HepG2 (cell line): ENCODE results near the gene MEX3D. TPM values are rescaled to one million over a fixed set of nuclear protein-coding genes. Genes with fewer than 3 reads are reported as not detected.

Source experiments
- ATAC-seq: fragments of 200-7000 bp; cut with Tn5 transposase; 3 replicates; pipeline ENCODE4 v1.9.1; 2020; ENCODE audit warnings: mild to moderate bottlenecking, moderate library complexity
- BruUV-seq: library from RNA; stranded (reverse); fragments of 400-500 nt; replicated peaks from 2 replicates; lab custom pipeline; 2021; lab: Mats Ljungman, UMichigan
- CTCF ChIA-PET: fragments of 300-600 bp; formaldehyde crosslinking; extraction: SDS; loops from one replicate; lab custom pipeline; 2021; ENCODE audit warnings: low total read pairs, inconsistent platforms, low intra/inter-chr PET ratio; lab: Yijun Ruan, JAX
- POLR2A ChIA-PET: fragments of 350-600 bp; sonication (Branson Sonifier 250); formaldehyde crosslinking; loops from one replicate; lab custom pipeline; 2020; ENCODE audit warnings: antibody characterized with exemption, inconsistent platforms; lab: Yijun Ruan, JAX
- DNase-seq: peaks from one replicate; pipeline ENCODE4 v3.0.0-alpha.2; 2015; ENCODE audit warnings: low spot score
- FAIRE-seq: peaks from 3 replicates; lab custom pipeline; 2011; peaks lifted over from hg19 to GRCh38; lab: Jason Lieb, UNC
- H2AFZ ChIP-seq: one replicate; pipeline ENCODE4 v1.6.1; 2011; ENCODE audit warnings: low read length, inconsistent platforms
- H3K27ac ChIP-seq: fragments of 300-600 bp; 3 replicates; pipeline ENCODE4 v1.8.0; 2011; ENCODE audit warnings: mixed run types, mild to moderate bottlenecking, mixed read lengths, low read length, inconsistent platforms; ENCODE audit not compliant: insufficient read depth; ENCODE audit errors: extremely low read length
- H3K27me3 ChIP-seq, 2 experiments: fragments of 200-600 bp in 1 of 2; 2 replicates in 1 of 2; 3 replicates in 1 of 2; pipeline versions ENCODE4 v1.6.0 to v1.8.0; 2011; ENCODE audit warnings: low read length in 2 of 2, mild to moderate bottlenecking in 2 of 2, moderate library complexity in 2 of 2, inconsistent platforms in 1 of 2; ENCODE audit not compliant: insufficient read depth in 2 of 2, control insufficient read depth in 1 of 2
- H3K36me3 ChIP-seq, 2 experiments: fragments of 200-600 bp in 1 of 2; replicated peaks in 1 of 2; 2 replicates in 1 of 2; 3 replicates in 1 of 2; pipeline versions ENCODE4 v1.5.1 to v1.8.0; 2011; ENCODE audit warnings: low read length in 2 of 2, inconsistent platforms in 1 of 2; ENCODE audit not compliant: insufficient read depth in 2 of 2, control insufficient read depth in 1 of 2
- H3K4me1 ChIP-seq: 2 replicates; pipeline ENCODE4 v1.5.1; 2012; ENCODE audit warnings: low read length, inconsistent platforms; ENCODE audit not compliant: insufficient read depth
- H3K4me2 ChIP-seq: 2 replicates; pipeline ENCODE4 v1.6.0; 2011; ENCODE audit warnings: low read depth, low read length, inconsistent platforms
- H3K4me3 ChIP-seq, 3 experiments: fragments of 200-600 bp in 1 of 3; sonication (generic), shearing (Covaris generic) in 1 of 3; replicated peaks in 1 of 3; 2 replicates each; pipeline ENCODE4 v1.5.1; 2011 to 2016; ENCODE audit warnings: low read length in 3 of 3, inconsistent platforms in 2 of 3, low read depth in 2 of 3, mild to moderate bottlenecking in 2 of 3, control low read depth in 1 of 3, mixed read lengths in 1 of 3; ENCODE audit not compliant: insufficient read depth in 1 of 3
- H3K79me2 ChIP-seq: one replicate; pipeline ENCODE4 v1.6.1; 2011; ENCODE audit warnings: low read length, inconsistent platforms; ENCODE audit not compliant: insufficient read depth
- H3K9ac ChIP-seq: 2 replicates; pipeline ENCODE4 v1.6.0; 2011; ENCODE audit warnings: mild to moderate bottlenecking, low read depth, low read length, inconsistent platforms; ENCODE audit not compliant: insufficient read depth
- H3K9me3 ChIP-seq: 2 replicates; pipeline ENCODE4 v1.5.1; 2012; ENCODE audit warnings: mild to moderate bottlenecking, low read length
- H4K20me1 ChIP-seq: 2 replicates; pipeline ENCODE4 v1.6.0; 2011; ENCODE audit warnings: inconsistent platforms, mild to moderate bottlenecking, low read length, moderate library complexity; ENCODE audit not compliant: insufficient read depth
- AGO1 ChIP-seq: fragments of 200-400 bp; formaldehyde crosslinking; IDR thresholded peaks from 2 replicates; pipeline ENCODE4 v1.6.1; 2017; ENCODE audit warnings: mild to moderate bottlenecking, low read depth, low read length, moderate library complexity; ENCODE audit not compliant: poor library complexity, severe bottlenecking
- BRCA1 ChIP-seq: sonication (generic); formaldehyde crosslinking; IDR thresholded peaks from 2 replicates; pipeline ENCODE4 v1.4.0; 2020; ENCODE audit warnings: missing genetic modification reagents
- CTCF ChIP-seq: sonication (generic); formaldehyde crosslinking; IDR thresholded peaks from 2 replicates; pipeline ENCODE4 v1.5.0; 2020; ENCODE audit warnings: mild to moderate bottlenecking, missing genetic modification reagents, moderate library complexity
- HIC2 ChIP-seq: sonication (generic); formaldehyde crosslinking; IDR thresholded peaks from 2 replicates; pipeline ENCODE4 v1.9.0; 2022; ENCODE audit warnings: low read depth, missing genetic modification reagents
- LRRFIP1 ChIP-seq: sonication (generic); formaldehyde crosslinking; conservative IDR thresholded peaks from 2 replicates; pipeline ENCODE4 v1.4.0; 2020; ENCODE audit warnings: missing genetic modification reagents
- MAF1 ChIP-seq: sonication (generic); formaldehyde crosslinking; IDR thresholded peaks from 2 replicates; pipeline ENCODE4 v1.5.0; 2020; ENCODE audit warnings: missing genetic modification reagents, borderline replicate concordance
- NPAS2 ChIP-seq: sonication (generic); formaldehyde crosslinking; IDR thresholded peaks from 2 replicates; pipeline ENCODE4 v1.8.0; 2022; ENCODE audit warnings: mild to moderate bottlenecking, missing genetic modification reagents, borderline replicate concordance
- REXO4 ChIP-seq: sonication (generic); formaldehyde crosslinking; IDR thresholded peaks from 2 replicates; pipeline ENCODE4 v1.8.0; 2022; ENCODE audit warnings: missing genetic modification reagents, mild to moderate bottlenecking, borderline replicate concordance
- SKIL ChIP-seq: sonication (generic); formaldehyde crosslinking; IDR thresholded peaks from 2 replicates; pipeline ENCODE4 v1.8.0; 2022; ENCODE audit warnings: missing genetic modification reagents, mild to moderate bottlenecking, moderate library complexity, borderline replicate concordance
- SMAD3 ChIP-seq: sonication (generic); formaldehyde crosslinking; IDR thresholded peaks from 2 replicates; pipeline ENCODE4 v1.4.0; 2020; ENCODE audit warnings: missing genetic modification reagents
- TEF ChIP-seq: sonication (generic); formaldehyde crosslinking; IDR thresholded peaks from 2 replicates; pipeline ENCODE4 v1.5.0; 2020; ENCODE audit warnings: missing genetic modification reagents
- ZMYM3 ChIP-seq: sonication (generic); formaldehyde crosslinking; IDR thresholded peaks from 2 replicates; pipeline ENCODE4 v1.5.1; 2020; ENCODE audit warnings: mild to moderate bottlenecking, missing genetic modification reagents
- ZNF773 ChIP-seq: sonication (generic); formaldehyde crosslinking; IDR thresholded peaks from 2 replicates; pipeline ENCODE4 v1.4.0; 2020; ENCODE audit warnings: missing genetic modification reagents, borderline replicate concordance
- WGBS: methylation state at CpG from one replicate; pipeline ENCODE4 v1.1.6; 2017; ENCODE audit warnings: low lambda C conversion rate; 5-methylcytosine and 5-hydroxymethylcytosine counted together
- in situ Hi-C: cut with HindIII; loops from 2 replicates; pipeline ENCODE4 v1.10.0; 2017; ENCODE audit warnings: low pct_unique_long_range_greater_than_20kb; ENCODE audit not compliant: extremely low pct_ligation_motif_present
- intact Hi-C: fragments of 100-400 bp; cut with micrococcal nuclease; formaldehyde crosslinking; loops from one replicate; pipeline ENCODE4 v1.10.0; 2022; ENCODE audit not compliant: unreplicated experiment
- polyA plus RNA-seq, 8 experiments: library from polyadenylated mRNA; depleted of rRNA in 3 of 8; stranded (reverse) in 7 of 8; unstranded in 1 of 8; fragments of >200 nt; fragmentation: Illumina TruSeq in 4 of 8; extraction: Trizol in 4 of 8; gene quantifications; 2 replicates each; pipeline versions ENCODE4 v1.2.1 to v1.2.3, GENCODE V29; 2011 to 2016; ENCODE audit warnings: low read depth in 4 of 8, missing spikeins in 1 of 8, mixed read lengths in 1 of 8; ENCODE audit not compliant: insufficient read depth in 1 of 8
- total RNA-seq, 5 experiments: library from RNA; depleted of rRNA; stranded (reverse); fragments of >200 nt; fragmentation: Illumina TruSeq; extraction: Trizol; gene quantifications; 2 replicates each; pipeline ENCODE4 v1.2.3, GENCODE V29; 2016; ENCODE audit warnings: low read depth in 1 of 5

MEX3D gene
- total and polyA plus RNA-seq, 2 of the 13 experiments (the other 11 are each of a cell fraction or from before 2014, with no cell fraction given) = 3.6 to 17.1 TPM

GRCh38 chr19:1523412-1524286 lies 44.5 kb downstream of the MEX3D start, which contains the start of gene PLK5:
Gene PLK5, plus strand, starts transcription at chr19:1524077. Its CDS starts 2,920 bp downstream, at chr19:1526997.
- Histone ChIP-seq H4K20me1 (no peaks in the 10 kb centered on the region), H3K27ac (no peak within 1 kb of the TSS), H3K79me2 (no peaks in the 10 kb centered on the region), H3K4me1 (peaks cover 20% of the 10 kb centered on the region), H3K9ac (no peak within 1 kb of the TSS), H3K4me2 (peak within 1 kb of the TSS; percentile 36), H3K27me3 (peaks cover 27 to 57% of the 10 kb centered on the region in 2 experiments), H3K36me3 (no peaks in the 10 kb centered on the region), H3K9me3 (no peaks in the 10 kb centered on the region), H3K4me3 (peak within 1 kb of the TSS in 1 of 3 experiments; percentile 37; a peak in 1 of 6 replicates), H2AFZ (no peak within 1 kb of the TSS)
- no peak for ATAC-seq
- in situ Hi-C loops = no loop called here
- intact Hi-C loops = no loop called here
- no peak for DNase-seq
- ChIA-PET CTCF (interaction anchor here (0.6 kb wide), 1 partner anchor 274 kb away, joined by 3 read pairs; no protein-coding TSS in a partner anchor), POLR2A (no interaction called here)
- BruUV-seq = no TSS peak
- no peak for FAIRE-seq
- 19% methylated on average over 40 of the region's 92 CpGs for whole genome bisulfite sequencing
- TF ChIP-seq LRRFIP1 (CRISPR knock-in tag) (no peak), REXO4 (CRISPR knock-in tag) (no peak), ZMYM3 (CRISPR knock-in tag) (peak; percentile 64), TEF (CRISPR knock-in tag) (no peak), ZNF773 (CRISPR knock-in tag) (no peak), SMAD3 (CRISPR knock-in tag) (no peak), MAF1 (no peak), CTCF (CRISPR knock-in tag) (peak; percentile 29; the same call in 1 of the 2 replicates), BRCA1 (no peak), NPAS2 (CRISPR knock-in tag) (no peak), AGO1 (peak; percentile 35), HIC2 (no peak), SKIL (CRISPR knock-in tag) (no peak)
